HUES6 (cell line): Measurements from ENCODE around the gene PRSS2.

Source experiments
- H3K27ac ChIP-seq: 2 replicates; pipeline ENCODE4 v1.7.0; 2013; ENCODE audit warnings: low read depth, mild to moderate bottlenecking, low read length, inconsistent platforms
- H3K27me3 ChIP-seq: 2 replicates; pipeline ENCODE4 v1.6.1; 2013; ENCODE audit warnings: low read length; ENCODE audit not compliant: control insufficient read depth, insufficient read depth
- H3K36me3 ChIP-seq: 2 replicates; pipeline ENCODE4 v1.6.1; 2013; ENCODE audit warnings: low read length; ENCODE audit not compliant: control insufficient read depth, insufficient read depth
- H3K4me1 ChIP-seq: 2 replicates; pipeline ENCODE4 v1.6.1; 2013; ENCODE audit warnings: low read length; ENCODE audit not compliant: control insufficient read depth, insufficient read depth
- H3K4me3 ChIP-seq: 2 replicates; pipeline ENCODE4 v1.5.1; 2013; ENCODE audit warnings: low read depth, low read length
- H3K9ac ChIP-seq: one replicate; pipeline ENCODE4 v1.6.1; 2013; ENCODE audit warnings: mild to moderate bottlenecking, low read length
- H3K9me3 ChIP-seq: 2 replicates; pipeline ENCODE4 v1.6.1; 2013; ENCODE audit warnings: low read depth, low read length; ENCODE audit not compliant: control insufficient read depth, insufficient read depth

PRSS2 gene

DNA sequence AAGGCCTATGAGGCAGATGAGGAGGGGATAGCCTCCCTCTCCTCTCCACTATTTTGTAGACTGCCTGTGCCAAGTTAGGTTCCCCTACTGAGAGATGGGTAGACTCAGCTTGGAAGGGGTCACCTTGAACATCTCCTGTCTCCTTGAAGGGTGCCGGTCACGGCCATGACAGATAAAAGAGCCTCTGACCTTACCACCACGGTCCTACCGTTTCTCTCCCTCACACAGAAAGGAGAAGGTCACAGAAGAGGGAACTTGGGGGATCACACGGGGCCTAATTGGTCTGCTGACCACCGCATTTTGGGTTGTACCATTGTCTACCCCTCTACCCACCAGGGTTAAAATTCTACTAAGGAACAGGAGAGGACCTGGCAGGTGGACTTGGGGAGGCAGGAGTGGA, 17.0 kb downstream of the PRSS2 start:
- H3K27ac ChIP-seq, result no peak overlapping the region
- no peaks in the 10 kb centered on the region for H3K9me3 ChIP-seq
- H3K4me1 ChIP-seq, result 0 out of 2 replicates have a peak, but pooled peaks cover 3% of the 10 kb centered on the region
- H3K36me3 ChIP-seq, result no peaks in the 10 kb centered on the region
- no peak overlapping the region for H3K4me3 ChIP-seq
- no peak overlapping the region for H3K9ac ChIP-seq
- H3K27me3 ChIP-seq, result peaks cover 33% of the 10 kb centered on the region

GRCh38 chr7:142788303-142789289, 17.8 kb downstream of the PRSS2 start:
- no peaks in the 10 kb centered on the region for H3K9me3 ChIP-seq
- H3K27ac ChIP-seq, result no peak overlapping the region
- H3K4me1 ChIP-seq, result 0 out of 2 replicates have a peak, but pooled peaks cover 3% of the 10 kb centered on the region
- H3K27me3 ChIP-seq, result peaks cover 39% of the 10 kb centered on the region
- no peaks in the 10 kb centered on the region for H3K36me3 ChIP-seq
- no peak overlapping the region for H3K4me3 ChIP-seq
- H3K9ac ChIP-seq, result no peak overlapping the region

DNA sequence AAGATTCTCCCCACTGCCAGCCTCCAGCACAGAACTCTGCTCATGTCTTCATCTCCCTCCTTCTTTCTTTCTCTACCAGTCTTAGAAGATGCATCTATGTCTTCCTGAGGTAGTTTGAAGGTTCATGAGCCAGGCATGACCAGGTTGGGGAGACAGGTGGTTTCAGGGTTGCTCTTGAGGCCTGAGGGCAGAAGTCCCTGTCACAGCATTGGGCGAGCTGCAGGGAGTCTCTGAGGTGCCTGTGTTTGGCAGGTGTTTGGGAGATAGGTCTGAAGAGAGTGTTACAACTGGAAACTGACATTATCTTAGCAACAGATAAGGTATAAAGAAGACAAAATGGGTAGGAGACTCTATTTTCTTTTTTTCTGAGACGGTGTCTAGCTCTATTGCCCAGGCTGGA, 18.7 kb downstream of the PRSS2 start:
- Histone ChIP-seq H3K9me3 (no peaks in the 10 kb centered on the region), H3K36me3 (no peaks in the 10 kb centered on the region), H3K27me3 (peaks cover 47% of the 10 kb centered on the region), H3K9ac (no peak overlapping the region), H3K27ac (no peak overlapping the region), H3K4me3 (no peak overlapping the region), H3K4me1 (peaks cover 3% of the 10 kb centered on the region; the same call in 1 of the 2 replicates)

DNA sequence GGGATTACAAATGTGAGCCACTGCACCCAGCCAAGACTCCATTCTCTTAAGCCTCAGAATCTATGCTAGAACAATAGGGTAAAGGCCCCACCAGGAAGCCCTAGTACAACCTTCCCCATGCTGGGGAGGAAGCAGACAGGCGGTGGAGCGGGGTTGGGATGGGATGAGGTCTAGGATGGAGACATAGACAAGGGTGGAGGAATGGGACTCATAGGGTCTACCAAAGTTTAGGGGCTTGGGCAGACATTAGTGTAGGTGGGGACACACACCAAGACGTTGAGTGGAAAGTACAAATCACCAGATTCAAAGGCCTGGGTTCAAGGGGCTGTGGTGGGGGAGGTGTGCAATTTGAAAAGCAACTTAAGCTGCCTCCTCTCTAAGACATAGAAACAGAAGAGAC, 19.3 kb downstream of the PRSS2 start:
- Histone ChIP-seq H3K27ac (no peak overlapping the region), H3K27me3 (peaks cover 53% of the 10 kb centered on the region), H3K36me3 (no peaks in the 10 kb centered on the region), H3K9ac (no peak overlapping the region), H3K4me3 (no peak overlapping the region), H3K9me3 (no peaks in the 10 kb centered on the region), H3K4me1 (peaks cover 9% of the 10 kb centered on the region; the same call in 1 of the 2 replicates)

GRCh38 chr7:142790555-142790954, 19.8 kb downstream of the PRSS2 start:
- no peaks in the 10 kb centered on the region for H3K9me3 ChIP-seq
- no peak overlapping the region for H3K4me3 ChIP-seq
- H3K9ac ChIP-seq, result no peak overlapping the region
- no peak overlapping the region for H3K27ac ChIP-seq
- peaks cover 14% of the 10 kb centered on the region for H3K4me1 ChIP-seq
- H3K27me3 ChIP-seq, result peaks cover 58% of the 10 kb centered on the region
- H3K36me3 ChIP-seq, result no peaks in the 10 kb centered on the region

- peaks cover 20% of the 10 kb centered on the region for H3K4me1 ChIP-seq
- no peak overlapping the region for H3K9ac ChIP-seq
- no peaks in the 10 kb centered on the region for H3K9me3 ChIP-seq
- no peak overlapping the region for H3K4me3 ChIP-seq
- peaks cover 68% of the 10 kb centered on the region for H3K27me3 ChIP-seq
- H3K27ac ChIP-seq, result no peak overlapping the region
- H3K36me3 ChIP-seq, result no peaks in the 10 kb centered on the region
Measured at GRCh38 chr7:142791502-142791901, 20.7 kb downstream of the PRSS2 start.

DNA sequence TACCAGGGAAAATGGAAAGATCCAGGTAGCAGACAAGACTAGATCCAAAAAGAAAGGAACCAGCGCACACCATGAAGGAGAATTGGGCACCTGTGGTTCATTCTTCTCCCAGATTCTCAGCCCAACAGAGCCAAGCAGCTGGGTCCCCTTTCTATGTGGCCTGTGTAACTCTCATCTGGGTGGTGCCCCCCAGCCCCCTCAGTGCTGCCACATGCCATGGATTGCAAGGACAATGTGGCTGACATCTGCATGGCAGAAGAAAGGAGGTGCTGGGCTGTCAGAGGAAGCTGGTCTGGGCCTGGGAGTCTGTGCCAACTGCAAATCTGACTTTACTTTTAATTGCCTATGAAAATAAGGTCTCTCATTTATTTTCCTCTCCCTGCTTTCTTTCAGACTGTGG, 21.4 kb downstream of the PRSS2 start:
- Histone ChIP-seq H3K4me3 (no peak overlapping the region), H3K27me3 (peaks cover 70% of the 10 kb centered on the region), H3K9me3 (no peaks in the 10 kb centered on the region), H3K9ac (no peak overlapping the region), H3K27ac (no peak overlapping the region), H3K4me1 (peaks cover 20% of the 10 kb centered on the region), H3K36me3 (no peaks in the 10 kb centered on the region)

DNA sequence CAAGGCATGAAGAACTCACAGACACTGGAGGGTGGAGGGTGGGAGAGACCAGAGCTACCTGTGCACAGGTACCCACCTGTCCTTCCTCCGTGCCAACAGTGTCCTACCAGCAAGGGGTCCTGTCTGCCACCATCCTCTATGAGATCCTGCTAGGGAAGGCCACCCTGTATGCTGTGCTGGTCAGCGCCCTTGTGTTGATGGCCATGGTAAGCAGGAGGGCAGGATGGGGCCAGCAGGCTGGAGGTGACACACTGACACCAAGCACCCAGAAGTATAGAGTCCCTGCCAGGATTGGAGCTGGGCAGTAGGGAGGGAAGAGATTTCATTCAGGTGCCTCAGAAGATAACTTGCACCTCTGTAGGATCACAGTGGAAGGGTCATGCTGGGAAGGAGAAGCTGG, 21.8 kb downstream of the PRSS2 start:
- no peak overlapping the region for H3K27ac ChIP-seq
- H3K4me1 ChIP-seq, result peaks cover 21% of the 10 kb centered on the region
- H3K4me3 ChIP-seq, result no peak overlapping the region
- H3K9me3 ChIP-seq, result no peaks in the 10 kb centered on the region
- no peaks in the 10 kb centered on the region for H3K36me3 ChIP-seq
- H3K27me3 ChIP-seq, result peaks cover 74% of the 10 kb centered on the region
- no peak overlapping the region for H3K9ac ChIP-seq

DNA sequence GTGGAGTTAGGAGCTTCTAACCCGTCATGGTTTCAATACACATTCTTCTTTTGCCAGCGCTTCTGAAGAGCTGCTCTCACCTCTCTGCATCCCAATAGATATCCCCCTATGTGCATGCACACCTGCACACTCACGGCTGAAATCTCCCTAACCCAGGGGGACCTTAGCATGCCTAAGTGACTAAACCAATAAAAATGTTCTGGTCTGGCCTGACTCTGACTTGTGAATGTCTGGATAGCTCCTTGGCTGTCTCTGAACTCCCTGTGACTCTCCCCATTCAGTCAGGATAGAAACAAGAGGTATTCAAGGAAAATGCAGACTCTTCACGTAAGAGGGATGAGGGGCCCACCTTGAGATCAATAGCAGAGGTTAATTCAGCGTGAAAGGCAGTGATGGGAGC, 22.4 kb downstream of the PRSS2 start:
- H3K27me3 ChIP-seq, result peaks cover 78% of the 10 kb centered on the region
- peaks cover 26% of the 10 kb centered on the region for H3K4me1 ChIP-seq
- H3K27ac ChIP-seq, result no peak overlapping the region
- H3K4me3 ChIP-seq, result no peak overlapping the region
- H3K9me3 ChIP-seq, result no peaks in the 10 kb centered on the region
- H3K9ac ChIP-seq, result no peak overlapping the region
- H3K36me3 ChIP-seq, result no peaks in the 10 kb centered on the region

DNA sequence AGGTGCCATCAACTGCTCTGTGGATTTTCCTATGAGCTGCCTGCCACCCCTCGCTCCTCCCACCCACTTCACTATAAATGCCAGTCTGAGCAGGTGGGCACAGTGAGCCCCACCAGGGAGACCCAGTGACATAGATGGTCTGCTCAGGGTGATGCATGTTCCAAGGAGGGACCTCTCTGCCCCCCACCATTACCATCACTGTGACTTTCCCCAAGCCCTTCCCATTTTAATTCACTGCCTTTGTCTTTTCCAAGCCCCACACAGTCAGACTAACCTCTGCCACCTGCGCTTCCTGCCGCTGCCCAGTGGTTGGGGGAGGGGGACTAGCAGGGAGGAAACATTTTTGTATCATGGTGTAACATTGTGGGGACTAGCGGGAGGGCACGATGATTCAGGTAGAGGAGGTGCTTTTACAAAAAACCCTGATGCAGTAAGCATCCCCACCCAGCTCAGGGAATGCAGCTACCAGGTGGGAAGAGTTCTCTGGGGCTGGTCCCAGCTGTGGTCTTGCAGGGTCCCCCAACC, 24.6 kb downstream of the PRSS2 start:
- Histone ChIP-seq H3K9ac (no peak overlapping the region), H3K4me1 (peaks cover 38% of the 10 kb centered on the region), H3K36me3 (no peaks in the 10 kb centered on the region)

GRCh38 chr7:142796001-142796500, 25.3 kb downstream of the PRSS2 start:
- Histone ChIP-seq H3K4me3 (peak overlapping the region; percentile 75), H3K9me3 (no peaks in the 10 kb centered on the region), H3K27ac (no peak overlapping the region), H3K27me3 (peaks cover 91% of the 10 kb centered on the region), H3K4me1 (peaks cover 38% of the 10 kb centered on the region), H3K36me3 (no peaks in the 10 kb centered on the region), H3K9ac (peak overlapping the region; percentile 53)

More for the DNA sequence above, 24.6 kb downstream of the PRSS2 start:
- Histone ChIP-seq H3K27me3 (peaks cover 90% of the 10 kb centered on the region), H3K27ac (no peak overlapping the region), H3K4me3 (peak overlapping the region; percentile 75), H3K9me3 (no peaks in the 10 kb centered on the region)
